ENCODE data around the gene SSH3. TPM values are rescaled to one million over a fixed set of nuclear protein-coding genes. Genes with fewer than 3 reads are reported as not detected.

The SSH3 gene
- total RNA-seq, 1 experiment from 2014 or later, result 57.8 TPM

DNA sequence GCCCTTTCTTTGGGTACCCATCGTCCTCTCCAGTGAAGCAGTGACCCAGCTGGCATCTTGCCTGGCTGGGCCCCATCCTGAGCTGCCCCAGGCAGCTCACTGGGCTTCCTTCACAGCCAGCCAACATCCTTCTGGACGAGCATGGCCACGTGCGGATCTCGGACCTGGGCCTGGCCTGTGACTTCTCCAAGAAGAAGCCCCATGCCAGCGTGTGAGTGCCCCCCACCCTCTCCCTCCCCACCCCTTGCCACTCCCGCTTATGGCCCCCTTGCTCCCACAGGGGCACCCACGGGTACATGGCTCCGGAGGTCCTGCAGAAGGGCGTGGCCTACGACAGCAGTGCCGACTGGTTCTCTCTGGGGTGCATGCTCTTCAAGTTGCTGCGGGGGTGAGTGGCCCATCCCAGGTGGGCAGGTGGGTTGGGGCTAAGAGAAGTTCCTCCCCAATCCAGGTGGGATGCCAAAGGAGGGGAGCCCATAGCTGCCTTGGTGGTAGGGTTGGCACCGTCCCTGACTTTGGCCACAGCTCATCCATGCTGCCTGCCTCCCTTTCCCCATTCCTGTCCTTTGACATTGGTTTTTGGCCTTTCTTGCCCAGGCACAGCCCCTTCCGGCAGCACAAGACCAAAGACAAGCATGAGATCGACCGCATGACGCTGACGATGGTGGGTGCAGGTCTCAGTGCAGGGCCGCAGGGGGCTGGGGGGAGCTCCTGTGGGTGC, 21.0 kb upstream of the SSH3 start:
- Histone ChIP-seq H4K20me1 (ENCODE audit: insufficient read depth) (no peaks in the 10 kb centered on the region), H3K79me2 (ENCODE audit: insufficient read depth, low read length) (peaks cover 11% of the 10 kb centered on the region; the same call in 1 of the 2 replicates), H3K4me2 (ENCODE audit: low read length) (no peak overlapping the region), H3K4me1 (ENCODE audit: control insufficient read depth in 1 of 2, insufficient read depth in 2 of 2, low read length in 2 of 2) (peaks cover under 1 to 9% of the 10 kb centered on the region in 2 experiments; a peak in 3 of 4 replicates), H3K9me2 (ENCODE audit: insufficient read depth) (no peaks in the 10 kb centered on the region), H3K9ac (ENCODE audit: low read length) (no peak overlapping the region), H3K4me3 (replicated peaks in 1 of 2; ENCODE audit: low read depth in 1 of 2, low read length in 2 of 2) (no peak overlapping the region), H3K27ac (ENCODE audit: low read depth, low read length) (no peak overlapping the region), H3K36me3 (ENCODE audit: control insufficient read depth in 1 of 2, insufficient read depth in 2 of 2, low read length in 2 of 2) (peaks cover 27 to 49% of the 10 kb centered on the region in 2 experiments), H3K27me3 (ENCODE audit: insufficient read depth, low read length) (no peaks in the 10 kb centered on the region), H2AFZ (ENCODE audit: low read depth, low read length, poor library complexity, severe bottlenecking) (no peak overlapping the region), H3K9me3 (ENCODE audit: control insufficient read depth in 1 of 2, insufficient read depth in 1 of 2, low read depth in 1 of 2, low read length in 2 of 2) (no peaks in the 10 kb centered on the region)
- intact Hi-C loops (cut with micrococcal nuclease), result no loop called here
- POLR2A ChIA-PET, result interaction anchor here (0.6 kb wide), 1 partner anchor 99 kb away, joined by 3 read pairs; no protein-coding TSS in a partner anchor
- DNase-seq (ENCODE audit: low read depth, low spot score) (no peak), ATAC-seq (no peak)
- BruUV-seq (replicated peaks), result no TSS peak
- CTCF ChIA-PET, result no interaction called here
- RAD21 ChIA-PET (ENCODE audit: low non-redundant PET in 1 of 2, low total read pairs in 2 of 2, uncharacterized antibody in 2 of 2, unreplicated experiment in 2 of 2), result no interaction called here
- TF ChIP-seq YY1 (IDR thresholded peaks at IDR 0.05; ENCODE audit: extremely low read depth, insufficient replicate concordance, low read depth, low read length) (no peak), EGR1 (IDR thresholded peaks at IDR 0.05; ENCODE audit: low read depth) (no peak), ZFX (IDR thresholded peaks at IDR 0.05) (no peak), POLR2A (IDR thresholded peaks at IDR 0.05; ENCODE audit: borderline replicate concordance, extremely low read depth, insufficient read depth, insufficient read length) (no peak), EZH2 (IDR thresholded peaks at IDR 0.05) (no peak), EZH2phosphoT487 (IDR thresholded peaks at IDR 0.05; ENCODE audit: borderline replicate concordance) (no peak), SP1 (IDR thresholded peaks at IDR 0.05; ENCODE audit: low read depth) (no peak), TCF7L2 (IDR thresholded peaks at IDR 0.05; ENCODE audit: borderline replicate concordance, extremely low read depth, insufficient read depth, insufficient read length) (no peak), ELF1 (IDR thresholded peaks at IDR 0.05; ENCODE audit: borderline replicate concordance, low read depth) (no peak), RAD21 (IDR thresholded peaks at IDR 0.05; ENCODE audit: low read depth) (no peak), CEBPB (IDR thresholded peaks at IDR 0.05; ENCODE audit: low read depth) (no peak), JUND (IDR thresholded peaks at IDR 0.05) (no peak), SIN3A (IDR thresholded peaks at IDR 0.05; ENCODE audit: low read depth) (no peak), SRF (IDR thresholded peaks at IDR 0.05; ENCODE audit: low read depth) (no peak)
- TF ChIP-seq, protein P1, sequence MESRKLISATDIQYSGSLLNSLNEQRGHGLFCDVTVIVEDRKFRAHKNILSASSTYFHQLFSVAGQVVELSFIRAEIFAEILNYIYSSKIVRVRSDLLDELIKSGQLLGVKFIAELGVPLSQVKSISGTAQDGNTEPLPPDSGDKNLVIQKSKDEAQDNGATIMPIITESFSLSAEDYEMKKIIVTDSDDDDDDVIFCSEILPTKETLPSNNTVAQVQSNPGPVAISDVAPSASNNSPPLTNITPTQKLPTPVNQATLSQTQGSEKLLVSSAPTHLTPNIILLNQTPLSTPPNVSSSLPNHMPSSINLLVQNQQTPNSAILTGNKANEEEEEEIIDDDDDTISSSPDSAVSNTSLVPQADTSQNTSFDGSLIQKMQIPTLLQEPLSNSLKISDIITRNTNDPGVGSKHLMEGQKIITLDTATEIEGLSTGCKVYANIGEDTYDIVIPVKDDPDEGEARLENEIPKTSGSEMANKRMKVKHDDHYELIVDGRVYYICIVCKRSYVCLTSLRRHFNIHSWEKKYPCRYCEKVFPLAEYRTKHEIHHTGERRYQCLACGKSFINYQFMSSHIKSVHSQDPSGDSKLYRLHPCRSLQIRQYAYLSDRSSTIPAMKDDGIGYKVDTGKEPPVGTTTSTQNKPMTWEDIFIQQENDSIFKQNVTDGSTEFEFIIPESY (IDR thresholded peaks at IDR 0.05; ENCODE audit: extremely low read depth, insufficient replicate concordance, low read length), result no peak
- TF ChIP-seq, protein P2, sequence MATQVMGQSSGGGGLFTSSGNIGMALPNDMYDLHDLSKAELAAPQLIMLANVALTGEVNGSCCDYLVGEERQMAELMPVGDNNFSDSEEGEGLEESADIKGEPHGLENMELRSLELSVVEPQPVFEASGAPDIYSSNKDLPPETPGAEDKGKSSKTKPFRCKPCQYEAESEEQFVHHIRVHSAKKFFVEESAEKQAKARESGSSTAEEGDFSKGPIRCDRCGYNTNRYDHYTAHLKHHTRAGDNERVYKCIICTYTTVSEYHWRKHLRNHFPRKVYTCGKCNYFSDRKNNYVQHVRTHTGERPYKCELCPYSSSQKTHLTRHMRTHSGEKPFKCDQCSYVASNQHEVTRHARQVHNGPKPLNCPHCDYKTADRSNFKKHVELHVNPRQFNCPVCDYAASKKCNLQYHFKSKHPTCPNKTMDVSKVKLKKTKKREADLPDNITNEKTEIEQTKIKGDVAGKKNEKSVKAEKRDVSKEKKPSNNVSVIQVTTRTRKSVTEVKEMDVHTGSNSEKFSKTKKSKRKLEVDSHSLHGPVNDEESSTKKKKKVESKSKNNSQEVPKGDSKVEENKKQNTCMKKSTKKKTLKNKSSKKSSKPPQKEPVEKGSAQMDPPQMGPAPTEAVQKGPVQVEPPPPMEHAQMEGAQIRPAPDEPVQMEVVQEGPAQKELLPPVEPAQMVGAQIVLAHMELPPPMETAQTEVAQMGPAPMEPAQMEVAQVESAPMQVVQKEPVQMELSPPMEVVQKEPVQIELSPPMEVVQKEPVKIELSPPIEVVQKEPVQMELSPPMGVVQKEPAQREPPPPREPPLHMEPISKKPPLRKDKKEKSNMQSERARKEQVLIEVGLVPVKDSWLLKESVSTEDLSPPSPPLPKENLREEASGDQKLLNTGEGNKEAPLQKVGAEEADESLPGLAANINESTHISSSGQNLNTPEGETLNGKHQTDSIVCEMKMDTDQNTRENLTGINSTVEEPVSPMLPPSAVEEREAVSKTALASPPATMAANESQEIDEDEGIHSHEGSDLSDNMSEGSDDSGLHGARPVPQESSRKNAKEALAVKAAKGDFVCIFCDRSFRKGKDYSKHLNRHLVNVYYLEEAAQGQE (IDR thresholded peaks at IDR 0.05; ENCODE audit: low read depth), result no peak
- TF ChIP-seq, protein P3, sequence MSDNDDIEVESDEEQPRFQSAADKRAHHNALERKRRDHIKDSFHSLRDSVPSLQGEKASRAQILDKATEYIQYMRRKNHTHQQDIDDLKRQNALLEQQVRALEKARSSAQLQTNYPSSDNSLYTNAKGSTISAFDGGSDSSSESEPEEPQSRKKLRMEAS (IDR thresholded peaks at IDR 0.05), result no peak
- TF ChIP-seq, protein P4, sequence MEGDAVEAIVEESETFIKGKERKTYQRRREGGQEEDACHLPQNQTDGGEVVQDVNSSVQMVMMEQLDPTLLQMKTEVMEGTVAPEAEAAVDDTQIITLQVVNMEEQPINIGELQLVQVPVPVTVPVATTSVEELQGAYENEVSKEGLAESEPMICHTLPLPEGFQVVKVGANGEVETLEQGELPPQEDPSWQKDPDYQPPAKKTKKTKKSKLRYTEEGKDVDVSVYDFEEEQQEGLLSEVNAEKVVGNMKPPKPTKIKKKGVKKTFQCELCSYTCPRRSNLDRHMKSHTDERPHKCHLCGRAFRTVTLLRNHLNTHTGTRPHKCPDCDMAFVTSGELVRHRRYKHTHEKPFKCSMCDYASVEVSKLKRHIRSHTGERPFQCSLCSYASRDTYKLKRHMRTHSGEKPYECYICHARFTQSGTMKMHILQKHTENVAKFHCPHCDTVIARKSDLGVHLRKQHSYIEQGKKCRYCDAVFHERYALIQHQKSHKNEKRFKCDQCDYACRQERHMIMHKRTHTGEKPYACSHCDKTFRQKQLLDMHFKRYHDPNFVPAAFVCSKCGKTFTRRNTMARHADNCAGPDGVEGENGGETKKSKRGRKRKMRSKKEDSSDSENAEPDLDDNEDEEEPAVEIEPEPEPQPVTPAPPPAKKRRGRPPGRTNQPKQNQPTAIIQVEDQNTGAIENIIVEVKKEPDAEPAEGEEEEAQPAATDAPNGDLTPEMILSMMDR (IDR thresholded peaks at IDR 0.05 in 2 of 3, conservative IDR thresholded peaks at IDR 0.05 in 1 of 3; ENCODE audit: borderline replicate concordance in 1 of 3, insufficient read depth in 1 of 3, low read depth in 2 of 3, low read length in 2 of 3), result no peak
- TF ChIP-seq, protein P5, sequence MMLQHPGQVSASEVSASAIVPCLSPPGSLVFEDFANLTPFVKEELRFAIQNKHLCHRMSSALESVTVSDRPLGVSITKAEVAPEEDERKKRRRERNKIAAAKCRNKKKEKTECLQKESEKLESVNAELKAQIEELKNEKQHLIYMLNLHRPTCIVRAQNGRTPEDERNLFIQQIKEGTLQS (IDR thresholded peaks at IDR 0.05), result no peak

All from HCT116 (cell line).